CD4-positive, CD25-positive, alpha-beta regulatory T cell (primary cell): Measurements from ENCODE around the gene ABCC9. TPM values are rescaled to one million over a fixed set of nuclear protein-coding genes. Genes with fewer than 3 reads are reported as not detected.

ENCODE experiments used
- ATAC-seq, 2 donors: fragments of 150-1000 bp; cut with Tn5 transposase; one replicate each; pipeline ENCODE4 v1.10.0; 2021; ENCODE audit warnings: low read depth in 2 of 2, moderate number of reproducible peaks in 2 of 2, moderate library complexity in 1 of 2
- DNase-seq, 3 donors: peaks; one replicate each; pipeline versions ENCODE4 v3.0.0 to v3.0.0-alpha.2; 2012 to 2022; ENCODE audit warnings: mixed read lengths in 1 of 3
- H3K27ac ChIP-seq: one replicate; pipeline ENCODE4 v1.7.0; 2013; ENCODE audit warnings: mild to moderate bottlenecking, low read length; ENCODE audit not compliant: insufficient read depth, poor library complexity, severe bottlenecking
- H3K27me3 ChIP-seq: one replicate; pipeline ENCODE4 v1.7.0; 2013; ENCODE audit warnings: low read length; ENCODE audit not compliant: control insufficient read depth, insufficient read depth
- H3K36me3 ChIP-seq: one replicate; pipeline ENCODE4 v1.7.0; 2013; ENCODE audit warnings: mild to moderate bottlenecking, low read length, moderate library complexity; ENCODE audit not compliant: control insufficient read depth, insufficient read depth
- H3K4me1 ChIP-seq: 2 replicates; pipeline ENCODE4 v1.7.0; 2013; ENCODE audit warnings: mild to moderate bottlenecking, low read length; ENCODE audit not compliant: insufficient read depth, control insufficient read depth, poor library complexity, severe bottlenecking
- H3K4me3 ChIP-seq: one replicate; pipeline ENCODE4 v1.7.0; 2013; ENCODE audit warnings: low read depth, mild to moderate bottlenecking, low read length, moderate library complexity
- H3K9me3 ChIP-seq, 2 experiments: 1 replicate in 1 of 2; 2 replicates in 1 of 2; pipeline ENCODE4 v1.7.0; 2013; ENCODE audit warnings: low read length in 2 of 2, mild to moderate bottlenecking in 1 of 2, moderate library complexity in 1 of 2; ENCODE audit not compliant: control insufficient read depth in 2 of 2
- H3K27ac Mint-ChIP-seq, 3 donors: one replicate each; pipeline ENCODE4 v1.8.0; 2020 to 2022; ENCODE audit warnings: mild to moderate bottlenecking in 3 of 3, mixed read lengths in 3 of 3, moderate library complexity in 2 of 3
- H3K27me3 Mint-ChIP-seq: one replicate; pipeline ENCODE4 v1.8.0; 2022; ENCODE audit warnings: mild to moderate bottlenecking, mixed read lengths
- H3K36me3 Mint-ChIP-seq: one replicate; pipeline ENCODE4 v1.8.0; 2020; ENCODE audit warnings: mixed read lengths
- H3K4me1 Mint-ChIP-seq, 4 donors: one replicate each; pipeline ENCODE4 v1.8.0; 2020 to 2022; ENCODE audit warnings: mixed read lengths in 4 of 4, mild to moderate bottlenecking in 1 of 4
- H3K4me3 Mint-ChIP-seq, 4 donors: one replicate each; pipeline ENCODE4 v1.8.0; 2020 to 2022; ENCODE audit warnings: mild to moderate bottlenecking in 4 of 4, mixed read lengths in 4 of 4, moderate library complexity in 3 of 4
- H3K9me3 Mint-ChIP-seq, 7 donors: one replicate each; pipeline ENCODE4 v1.8.0; 2020 to 2022; ENCODE audit warnings: mixed read lengths in 7 of 7, mild to moderate bottlenecking in 3 of 7, moderate library complexity in 2 of 7
- polyA plus RNA-seq, 4 donors: library from polyadenylated mRNA; unstranded; fragments of 300-500 nt; fragmentation: Illumina TruSeq; gene quantifications; one replicate each; pipeline ENCODE4 v1.2.3, GENCODE V29; 2021
- total RNA-seq: library from RNA; stranded (reverse); gene quantifications from one replicate; pipeline ENCODE4 v1.2.3, GENCODE V29; 2022

ABCC9 gene
- total and polyA plus RNA-seq, 5 donors from 2014 or later = not detected

DNA sequence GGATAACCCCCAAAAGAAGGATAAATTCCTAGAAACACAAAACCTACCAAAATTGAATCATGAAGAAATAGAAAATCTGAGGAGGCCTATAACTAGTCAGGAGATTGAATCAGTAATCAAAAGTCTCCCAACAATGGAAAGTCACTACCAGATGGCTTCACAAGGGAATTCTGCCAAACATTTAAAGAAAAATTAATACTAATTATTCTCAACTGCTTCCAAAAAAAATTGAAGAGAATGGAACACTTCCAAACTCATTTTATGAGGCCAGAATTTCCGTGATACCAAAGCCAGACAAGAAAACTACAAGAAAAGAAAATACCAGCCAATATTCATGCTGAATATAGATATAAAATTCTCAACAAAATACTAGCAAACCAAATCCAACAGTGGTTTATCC is 7.8 kb upstream of the ABCC9 start:
- H3K9me3 ChIP-seq = peaks cover 12 to 14% of the 10 kb centered on the region in 2 experiments
- no peaks in the 10 kb centered on the region for H3K4me1 ChIP-seq
- no peak overlapping the region for H3K27ac ChIP-seq
- H3K4me3 Mint-ChIP-seq = no peak overlapping the region
- H3K36me3 ChIP-seq = no peaks in the 10 kb centered on the region
- H3K4me3 ChIP-seq = no peak overlapping the region
- H3K36me3 Mint-ChIP-seq = no peaks in the 10 kb centered on the region
- H3K27ac Mint-ChIP-seq = no peak overlapping the region
- peaks cover 2% of the 10 kb centered on the region for H3K27me3 ChIP-seq
- no peak for ATAC-seq
- H3K9me3 Mint-ChIP-seq = peaks cover 5 to 39% (median 11%) of the 10 kb centered on the region in 7 donors
- peaks cover 19% of the 10 kb centered on the region for H3K27me3 Mint-ChIP-seq
- H3K4me1 Mint-ChIP-seq = no peaks in the 10 kb centered on the region
- DNase-seq = no peak

DNA sequence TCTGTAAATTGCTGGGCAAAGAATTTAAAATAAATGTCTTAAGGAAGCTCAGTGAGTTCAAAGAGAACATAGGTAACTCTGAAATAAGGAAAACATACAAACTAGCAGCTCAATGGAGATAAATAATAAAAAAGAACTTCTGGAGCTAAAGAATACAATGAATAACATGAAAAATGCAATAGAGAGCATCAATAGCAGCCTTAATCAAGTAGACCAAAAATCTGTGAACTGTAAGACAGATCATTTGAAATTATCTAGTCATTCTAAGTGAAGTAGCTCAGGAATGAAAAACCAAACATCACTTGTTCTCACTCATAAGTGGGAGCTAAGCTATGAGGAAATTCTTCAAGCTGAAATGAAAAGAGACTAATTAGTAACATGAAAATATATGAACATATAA is 5.8 kb upstream of the ABCC9 start:
- Mint-ChIP-seq H3K4me3 (no peak overlapping the region), H3K4me1 (no peaks in the 10 kb centered on the region), H3K9me3 (peaks cover 5 to 46% (median 10%) of the 10 kb centered on the region in 7 donors), H3K27ac (no peak overlapping the region), H3K27me3 (peaks cover 30% of the 10 kb centered on the region), H3K36me3 (no peaks in the 10 kb centered on the region)
- no peak overlapping the region for H3K27ac ChIP-seq
- H3K9me3 ChIP-seq = peaks cover 12 to 14% of the 10 kb centered on the region in 2 experiments
- ATAC-seq = no peak
- DNase-seq = no peak
- peaks cover 5% of the 10 kb centered on the region for H3K27me3 ChIP-seq
- H3K4me1 ChIP-seq = no peaks in the 10 kb centered on the region
- H3K4me3 ChIP-seq = no peak overlapping the region
- H3K36me3 ChIP-seq = no peaks in the 10 kb centered on the region

DNA sequence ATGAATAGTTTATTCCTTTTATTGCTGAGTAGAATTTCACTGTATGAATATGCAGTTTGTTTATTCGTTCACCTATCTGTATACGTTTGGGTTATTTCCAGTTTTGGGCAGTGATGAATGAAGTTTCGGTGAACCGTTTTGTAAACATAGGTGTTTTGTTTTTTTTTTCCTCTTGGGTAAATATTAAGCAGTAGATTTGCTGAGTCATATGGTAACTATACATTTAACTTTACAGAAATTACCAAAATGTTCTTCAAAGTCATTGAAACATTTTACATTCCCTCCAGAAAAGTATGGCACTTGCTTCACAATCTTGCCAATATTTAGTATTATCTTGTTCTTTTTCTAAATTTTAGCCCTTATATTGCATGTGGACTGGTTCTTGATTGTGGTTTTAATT is 3.8 kb upstream of the ABCC9 start:
- Histone ChIP-seq H3K9me3 (peaks cover 12 to 14% of the 10 kb centered on the region in 2 experiments), H3K4me3 (no peak overlapping the region), H3K27ac (no peak overlapping the region), H3K36me3 (no peaks in the 10 kb centered on the region), H3K4me1 (peaks cover 6% of the 10 kb centered on the region), H3K27me3 (peaks cover 9% of the 10 kb centered on the region)
- ATAC-seq (no peak), DNase-seq (no peak)
- Mint-ChIP-seq H3K4me1 (peaks cover 0 to 17% (median 6%) of the 10 kb centered on the region in 4 donors), H3K4me3 (no peak overlapping the region), H3K9me3 (peaks cover 3 to 36% (median 9%) of the 10 kb centered on the region in 7 donors), H3K27ac (no peak overlapping the region), H3K27me3 (peaks cover 47% of the 10 kb centered on the region), H3K36me3 (no peaks in the 10 kb centered on the region)

DNA sequence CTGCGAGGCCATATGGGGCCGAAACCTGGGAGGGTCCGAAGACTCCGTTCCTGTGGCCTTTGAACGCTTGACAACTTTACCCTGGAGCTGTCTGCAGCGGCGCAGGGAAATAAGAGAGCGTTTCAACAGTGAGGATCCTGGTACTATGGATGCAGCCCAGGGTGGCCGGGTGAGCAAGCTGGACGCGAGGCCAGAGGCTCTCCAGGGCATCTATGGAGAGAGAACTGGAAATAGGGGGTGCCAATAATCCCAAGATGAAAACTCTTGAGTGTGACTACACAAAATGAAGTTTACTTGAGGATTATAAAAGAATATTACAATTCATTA is 1.1 kb upstream of the ABCC9 start:
- peaks cover 24% of the 10 kb centered on the region for H3K27me3 ChIP-seq
- H3K27me3 Mint-ChIP-seq = peaks cover 72% of the 10 kb centered on the region
- no peak overlapping the region for H3K27ac Mint-ChIP-seq

DNA sequence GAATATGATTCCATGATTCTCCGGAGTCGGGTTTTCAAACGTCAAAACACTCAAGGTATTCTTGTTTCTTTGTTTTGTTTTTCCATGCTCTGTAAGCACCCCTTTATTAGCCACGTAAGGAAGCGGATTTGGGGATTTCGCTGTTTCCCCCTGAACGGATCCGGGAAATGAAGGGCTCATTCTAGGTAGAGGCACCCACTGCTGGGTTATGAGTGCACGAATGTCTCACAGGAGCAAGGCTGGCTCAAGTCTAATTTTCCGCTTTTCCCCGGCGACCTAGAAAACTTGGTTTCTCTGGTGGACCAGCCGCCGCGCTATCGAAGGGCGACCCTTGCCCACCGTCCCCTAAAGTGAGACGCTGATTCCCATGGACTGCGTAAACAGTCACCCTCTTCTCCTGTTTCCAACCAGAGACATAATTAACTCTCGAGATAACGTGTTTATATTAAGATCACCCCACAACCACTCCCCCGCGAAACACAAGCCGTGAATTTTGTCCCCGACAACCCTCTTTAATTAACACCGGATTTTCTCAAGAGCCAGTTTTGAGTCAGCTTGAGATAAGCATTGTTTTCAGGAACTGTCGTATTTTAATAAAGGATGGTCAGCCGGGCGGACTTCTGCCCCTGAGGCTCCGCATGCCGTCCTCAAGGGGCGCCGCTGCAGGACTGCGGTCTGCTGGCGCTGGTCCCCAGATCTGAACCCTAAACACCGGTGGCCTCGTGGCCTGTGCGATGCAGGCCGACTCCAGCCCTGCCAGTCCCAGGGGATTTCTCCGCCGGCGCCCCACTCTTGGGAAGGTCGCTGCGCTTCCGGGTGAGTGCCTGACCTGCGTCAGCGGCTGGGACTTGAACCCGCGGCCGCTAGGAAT is 515 bp upstream of the ABCC9 start:
- no peaks in the 10 kb centered on the region for H3K36me3 Mint-ChIP-seq
- peaks cover 0 to 17% (median 9%) of the 10 kb centered on the region in 4 donors for H3K4me1 Mint-ChIP-seq
- no peak for ATAC-seq
- H3K27me3 ChIP-seq = peaks cover 24% of the 10 kb centered on the region
- no peak overlapping the region for H3K27ac ChIP-seq
- H3K27ac Mint-ChIP-seq = peak overlapping the region in 1 of 3 donors; percentile 8
- peak overlapping the region in 3 of 4 donors; percentile 7 to 72 (median 67) for H3K4me3 Mint-ChIP-seq
- peaks cover 0 to 22% (median 2%) of the 10 kb centered on the region in 7 donors for H3K9me3 Mint-ChIP-seq
- peaks cover 6% of the 10 kb centered on the region for H3K4me1 ChIP-seq
- peaks cover 72% of the 10 kb centered on the region for H3K27me3 Mint-ChIP-seq
- no peak for DNase-seq
- H3K9me3 ChIP-seq = peaks cover 3 to 7% of the 10 kb centered on the region in 2 experiments
- H3K36me3 ChIP-seq = no peaks in the 10 kb centered on the region
- peak overlapping the region; percentile 23 for H3K4me3 ChIP-seq

More for the DNA sequence above, 1.1 kb upstream of the ABCC9 start:
- H3K36me3 Mint-ChIP-seq = no peaks in the 10 kb centered on the region
- ATAC-seq (no peak), DNase-seq (no peak)
- Histone ChIP-seq H3K27ac (no peak overlapping the region), H3K4me1 (peaks cover 6% of the 10 kb centered on the region), H3K9me3 (peaks cover 9 to 10% of the 10 kb centered on the region in 2 experiments), H3K4me3 (no peak overlapping the region), H3K36me3 (no peaks in the 10 kb centered on the region)
- H3K4me1 Mint-ChIP-seq = peaks cover 0 to 17% (median 9%) of the 10 kb centered on the region in 4 donors
- no peak overlapping the region for H3K4me3 Mint-ChIP-seq
- H3K9me3 Mint-ChIP-seq = peaks cover 0 to 23% (median 4%) of the 10 kb centered on the region in 7 donors

DNA sequence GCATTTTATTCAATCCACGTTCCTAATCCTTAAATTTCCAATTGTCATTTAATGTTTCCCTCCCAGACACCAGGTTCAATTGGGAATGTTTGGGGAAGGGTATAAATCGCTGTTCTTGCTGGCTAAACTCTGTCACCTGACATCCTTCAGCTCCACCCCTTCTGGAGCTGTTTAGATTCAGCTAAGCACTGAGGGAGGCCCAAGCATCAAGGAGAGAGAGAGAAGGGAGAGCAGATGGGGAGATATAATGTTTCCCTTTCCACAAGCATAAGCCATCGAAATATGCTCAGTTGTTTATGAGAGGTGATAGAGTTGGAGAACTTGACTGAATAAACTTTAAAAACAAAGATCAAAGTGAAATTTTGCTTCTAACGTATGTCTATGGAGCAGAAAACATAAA is 1.8 kb downstream of the ABCC9 start:
- H3K36me3 Mint-ChIP-seq = no peaks in the 10 kb centered on the region
- H3K27ac ChIP-seq = no peak overlapping the region
- H3K4me1 ChIP-seq = peaks cover 6% of the 10 kb centered on the region
- H3K4me3 ChIP-seq = no peak overlapping the region
- H3K9me3 ChIP-seq = no peaks in the 10 kb centered on the region
- no peak for DNase-seq
- peaks cover 70% of the 10 kb centered on the region for H3K27me3 Mint-ChIP-seq
- H3K4me3 Mint-ChIP-seq = no peak overlapping the region
- peaks cover 0 to 9% (median 0%) of the 10 kb centered on the region in 7 donors for H3K9me3 Mint-ChIP-seq
- no peaks in the 10 kb centered on the region for H3K36me3 ChIP-seq
- peaks cover 0 to 17% (median 9%) of the 10 kb centered on the region in 4 donors for H3K4me1 Mint-ChIP-seq
- ATAC-seq = no peak
- H3K27me3 ChIP-seq = peaks cover 31% of the 10 kb centered on the region
- no peak overlapping the region for H3K27ac Mint-ChIP-seq

DNA sequence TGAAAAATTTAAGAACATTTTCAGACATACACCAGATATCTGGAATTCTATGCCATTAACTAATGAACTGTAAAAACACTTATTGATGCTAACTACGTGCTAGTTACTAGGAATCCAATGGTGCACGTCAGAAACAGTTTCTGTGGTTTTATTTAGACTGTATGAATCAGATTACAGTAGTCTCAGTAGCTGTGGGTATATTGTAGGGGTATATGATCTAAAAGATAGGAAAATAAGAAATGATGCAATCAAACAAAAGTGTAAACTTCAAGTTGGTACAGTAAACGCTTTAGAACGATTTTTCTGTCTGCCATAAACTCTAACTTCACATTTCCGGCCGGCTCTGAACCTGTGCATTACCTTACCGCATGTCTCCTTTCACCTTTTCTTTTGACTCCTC is 2.3 kb downstream of the ABCC9 start:
- peaks cover 64% of the 10 kb centered on the region for H3K27me3 Mint-ChIP-seq
- no peaks in the 10 kb centered on the region for H3K9me3 ChIP-seq
- no peak for ATAC-seq
- no peak for DNase-seq
- H3K27ac Mint-ChIP-seq = no peak overlapping the region
- H3K4me3 ChIP-seq = no peak overlapping the region
- H3K27ac ChIP-seq = no peak overlapping the region
- peaks cover 6% of the 10 kb centered on the region for H3K4me1 ChIP-seq
- H3K9me3 Mint-ChIP-seq = peaks cover 0 to 7% (median 0%) of the 10 kb centered on the region in 7 donors
- H3K36me3 ChIP-seq = no peaks in the 10 kb centered on the region
- H3K36me3 Mint-ChIP-seq = no peaks in the 10 kb centered on the region
- peaks cover 31% of the 10 kb centered on the region for H3K27me3 ChIP-seq
- no peak overlapping the region for H3K4me3 Mint-ChIP-seq
- H3K4me1 Mint-ChIP-seq = peaks cover 0 to 17% (median 9%) of the 10 kb centered on the region in 4 donors

DNA sequence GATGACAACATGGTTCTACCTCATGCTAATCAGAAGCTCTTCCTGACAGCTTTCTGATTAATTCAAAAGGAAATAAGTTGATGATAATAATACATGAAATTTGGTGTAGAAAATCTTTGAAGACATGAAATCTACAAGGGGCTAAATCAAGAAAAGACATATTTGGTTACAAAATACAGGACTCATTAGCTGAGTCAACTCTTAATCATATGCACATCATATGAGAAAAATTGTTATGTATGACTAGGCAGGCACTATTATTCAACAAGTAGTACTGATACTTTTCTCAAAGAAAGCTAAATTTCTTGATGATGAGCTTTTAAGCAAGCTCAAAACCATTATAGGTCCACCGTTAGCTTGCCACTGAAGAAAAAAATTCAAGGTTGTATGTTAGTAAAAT is 7.1 kb downstream of the ABCC9 start:
- peaks cover 14% of the 10 kb centered on the region for H3K27me3 ChIP-seq

More for the DNA sequence above, 7.1 kb downstream of the ABCC9 start:
- Histone ChIP-seq H3K4me3 (no peak overlapping the region), H3K27ac (no peak overlapping the region), H3K4me1 (no peaks in the 10 kb centered on the region), H3K36me3 (no peaks in the 10 kb centered on the region), H3K9me3 (no peaks in the 10 kb centered on the region)
- no peak overlapping the region for H3K27ac Mint-ChIP-seq
- peaks cover 0 to 4% (median 0%) of the 10 kb centered on the region in 7 donors for H3K9me3 Mint-ChIP-seq
- no peak overlapping the region for H3K4me3 Mint-ChIP-seq
- DNase-seq = no peak
- H3K4me1 Mint-ChIP-seq = no peaks in the 10 kb centered on the region
- peaks cover 24% of the 10 kb centered on the region for H3K27me3 Mint-ChIP-seq
- no peaks in the 10 kb centered on the region for H3K36me3 Mint-ChIP-seq
- ATAC-seq = no peak
